HCT116 (cell line): ENCODE data around the gene GPR146. TPM values are rescaled to one million over a fixed set of nuclear protein-coding genes. Genes with fewer than 3 reads are reported as not detected.

Source experiments
- ATAC-seq: fragments of 200-7000 bp; cut with Tn5 transposase; 2 replicates; pipeline ENCODE4 v1.9.1; 2020; ENCODE audit warnings: mild to moderate bottlenecking, moderate library complexity
- BruUV-seq: library from RNA; stranded (reverse); fragments of 400-500 nt; replicated peaks from 2 replicates; lab custom pipeline; 2021; lab: Mats Ljungman, UMichigan
- CTCF ChIA-PET: fragments of 300-600 bp; sonication (Branson Sonifier 250); formaldehyde crosslinking; loops from one replicate; lab custom pipeline; 2021; ENCODE audit warnings: antibody characterized with exemption; lab: Charles Lee
- POLR2A ChIA-PET: fragments of 300-600, 350-600 bp; sonication (Branson Sonifier 250); formaldehyde crosslinking; loops from one replicate; lab custom pipeline; 2021; ENCODE audit warnings: antibody characterized with exemption; lab: Charles Lee
- RAD21 ChIA-PET, 2 experiments: fragments of 300-600 bp; sonication (Branson Sonifier 250); formaldehyde crosslinking; loops; one replicate each; lab custom pipeline; 2023; ENCODE audit warnings: low total read pairs in 2 of 2; ENCODE audit not compliant: uncharacterized antibody in 2 of 2, unreplicated experiment in 2 of 2, low non-redundant PET in 1 of 2; lab: Charles Lee
- DNase-seq: peaks from one replicate; pipeline ENCODE4 v3.0.0-alpha.2; 2010; ENCODE audit warnings: low read depth, low spot score
- H2AFZ ChIP-seq: fragments of 200-600 bp; shearing (Covaris generic), sonication (generic); 2 replicates; pipeline ENCODE4 v1.6.1; 2017; ENCODE audit warnings: low read depth, mixed run types, mixed read lengths, antibody characterized with exemption, low read length; ENCODE audit not compliant: poor library complexity, severe bottlenecking
- H3K27ac ChIP-seq: 2 replicates; pipeline ENCODE4 v1.5.1; 2012; ENCODE audit warnings: low read depth, low read length
- H3K27me3 ChIP-seq: fragments of 200-600 bp; sonication (generic); 2 replicates; pipeline ENCODE4 v1.6.1; 2016; ENCODE audit warnings: mixed run types, low read length, mixed read lengths; ENCODE audit not compliant: insufficient read depth
- H3K36me3 ChIP-seq, 2 experiments: fragments of 200-500 bp in 1 of 2; fragments of 200-600 bp in 1 of 2; sonication (Bioruptor generic) in 1 of 2; sonication (generic) in 1 of 2; 2 replicates each; pipeline versions ENCODE4 v1.5.1 to v1.6.1; 2014 to 2016; ENCODE audit warnings: low read length in 2 of 2, inconsistent platforms in 1 of 2, mixed read lengths in 1 of 2, mixed run types in 1 of 2; ENCODE audit not compliant: insufficient read depth in 2 of 2, control insufficient read depth in 1 of 2
- H3K4me1 ChIP-seq, 2 experiments: fragments of 200-600 bp in 1 of 2; sonication (generic) in 1 of 2; 2 replicates each; pipeline versions ENCODE4 v1.5.1 to v1.6.1; 2012 to 2017; ENCODE audit warnings: low read length in 2 of 2, inconsistent platforms in 1 of 2, mild to moderate bottlenecking in 1 of 2, mixed read lengths in 1 of 2, mixed run types in 1 of 2, moderate library complexity in 1 of 2; ENCODE audit not compliant: insufficient read depth in 2 of 2, control insufficient read depth in 1 of 2
- H3K4me2 ChIP-seq: fragments of 200-600 bp; sonication (generic); 2 replicates; pipeline ENCODE4 v1.6.1; 2017; ENCODE audit warnings: mixed run types, low read length, mixed read lengths
- H3K4me3 ChIP-seq, 2 experiments: fragments of 200-600 bp in 1 of 2; sonication (generic) in 1 of 2; replicated peaks in 1 of 2; 2 replicates each; pipeline ENCODE4 v1.5.1; 2011 to 2016; ENCODE audit warnings: low read length in 2 of 2, control low read depth in 1 of 2, low read depth in 1 of 2, mild to moderate bottlenecking in 1 of 2, mixed read lengths in 1 of 2, mixed run types in 1 of 2
- H3K79me2 ChIP-seq: fragments of 200-600 bp; sonication (generic); 2 replicates; pipeline ENCODE4 v1.6.1; 2017; ENCODE audit warnings: mild to moderate bottlenecking, mixed run types, low read length, moderate library complexity, mixed read lengths; ENCODE audit not compliant: insufficient read depth
- H3K9ac ChIP-seq: fragments of 200-600 bp; sonication (generic); 2 replicates; pipeline ENCODE4 v1.6.1; 2016; ENCODE audit warnings: low read length, mixed read lengths
- H3K9me2 ChIP-seq: fragments of 200-600 bp; sonication (generic), shearing (Covaris generic); 2 replicates; pipeline ENCODE4 v1.6.1; 2017; ENCODE audit warnings: mixed run types, mild to moderate bottlenecking, moderate library complexity; ENCODE audit not compliant: insufficient read depth
- H3K9me3 ChIP-seq, 2 experiments: fragments of 200-500 bp in 1 of 2; fragments of 200-600 bp in 1 of 2; sonication (Bioruptor generic) in 1 of 2; sonication (generic) in 1 of 2; 2 replicates each; pipeline ENCODE4 v1.6.1; 2014 to 2017; ENCODE audit warnings: low read length in 2 of 2, mixed read lengths in 2 of 2, inconsistent platforms in 1 of 2, low read depth in 1 of 2, mild to moderate bottlenecking in 1 of 2, mixed run types in 1 of 2, moderate library complexity in 1 of 2; ENCODE audit not compliant: control insufficient read depth in 1 of 2, insufficient read depth in 1 of 2
- H4K20me1 ChIP-seq: fragments of 200-600 bp; sonication (generic), shearing (Covaris generic); 2 replicates; pipeline ENCODE4 v1.6.1; 2017; ENCODE audit warnings: mixed run types, mild to moderate bottlenecking, moderate library complexity; ENCODE audit not compliant: insufficient read depth
- ATF3 ChIP-seq: IDR thresholded peaks from 2 replicates; pipeline ENCODE4 v1.6.1; 2012
- CBX3 ChIP-seq: IDR thresholded peaks from 2 replicates; pipeline ENCODE4 v1.6.1; 2012; ENCODE audit warnings: low read depth
- CTCF ChIP-seq, 3 experiments: fragments of 200-600 bp in 1 of 3; sonication (generic) in 1 of 3; IDR thresholded peaks in 2 of 3; conservative IDR thresholded peaks in 1 of 3; 2 replicates each; pipeline ENCODE4 v1.5.1; 2012 to 2017; ENCODE audit warnings: low read depth in 2 of 3, low read length in 2 of 3, antibody characterized with exemption in 1 of 3, borderline replicate concordance in 1 of 3, control low read depth in 1 of 3, mild to moderate bottlenecking in 1 of 3, mixed read lengths in 1 of 3, mixed run types in 1 of 3, moderate library complexity in 1 of 3; ENCODE audit not compliant: insufficient read depth in 1 of 3
- EGR1 ChIP-seq: IDR thresholded peaks from 2 replicates; pipeline ENCODE4 v1.6.1; 2012; ENCODE audit warnings: low read depth
- ELF1 ChIP-seq: IDR thresholded peaks from 2 replicates; pipeline ENCODE4 v1.6.1; 2012; ENCODE audit warnings: low read depth, borderline replicate concordance
- EZH2phosphoT487 ChIP-seq: fragments of 200-600 bp; IDR thresholded peaks from 2 replicates; pipeline ENCODE4 v1.6.1; 2018; ENCODE audit warnings: antibody characterized with exemption, borderline replicate concordance
- FOSL1 ChIP-seq: IDR thresholded peaks from 2 replicates; pipeline ENCODE4 v1.6.1; 2012; ENCODE audit warnings: low read depth
- POLR2A ChIP-seq: IDR thresholded peaks from 2 replicates; pipeline ENCODE4 v1.7.0; 2011; ENCODE audit warnings: borderline replicate concordance; ENCODE audit not compliant: insufficient read depth, insufficient read length; ENCODE audit errors: extremely low read depth
- REST ChIP-seq: IDR thresholded peaks from 2 replicates; pipeline ENCODE4 v1.6.1; 2012; ENCODE audit warnings: low read depth
- SIN3A ChIP-seq: IDR thresholded peaks from 2 replicates; pipeline ENCODE4 v1.6.1; 2012; ENCODE audit warnings: low read depth
- intact Hi-C: fragments of 100-400 bp; cut with micrococcal nuclease; formaldehyde crosslinking; loops from 2 replicates; pipeline ENCODE4 v1.10.0; 2022
- total RNA-seq: library from RNA; stranded (reverse); gene quantifications from one replicate; pipeline ENCODE4 v1.2.1, GENCODE V29; 2021; ENCODE audit not compliant: unreplicated experiment

The GPR146 gene
- total RNA-seq, 1 experiment from 2014 or later: 2.4 TPM

GRCh38 chr7:1030444-1031070 is 13.8 kb upstream of the GPR146 start:
- no peak for DNase-seq
- no peak for ATAC-seq
- ChIA-PET POLR2A (no interaction called here), CTCF (no interaction called here), RAD21 (no interaction called here)
- H3K27ac ChIP-seq: no peak overlapping the region
- no peak overlapping the region for H3K9ac ChIP-seq
- TF ChIP-seq FOSL1 (no peak), POLR2A (no peak), ELF1 (no peak), EGR1 (no peak), CTCF (IDR thresholded peaks at IDR 0.05 in 2 of 3, conservative IDR thresholded peaks at IDR 0.05 in 1 of 3; ENCODE audit: borderline replicate concordance in 1 of 3, insufficient read depth in 1 of 3, low read depth in 2 of 3, low read length in 2 of 3) (no peak), REST (no peak), CBX3 (no peak), SIN3A (no peak), ATF3 (no peak), EZH2phosphoT487 (no peak)
- BruUV-seq: no TSS peak
- no peaks in the 10 kb centered on the region for H3K9me2 ChIP-seq
- H3K9me3 ChIP-seq: peaks cover 0 to under 1% of the 10 kb centered on the region in 2 experiments; a peak in 1 of 4 replicates
- no peak overlapping the region for H3K4me3 ChIP-seq
- H3K79me2 ChIP-seq: peaks cover 28% of the 10 kb centered on the region
- no peaks in the 10 kb centered on the region for H3K27me3 ChIP-seq
- no peak overlapping the region for H3K4me2 ChIP-seq
- H3K4me1 ChIP-seq: peaks cover 10 to 26% of the 10 kb centered on the region in 2 experiments
- intact Hi-C loops: no loop called here
- H4K20me1 ChIP-seq: no peaks in the 10 kb centered on the region
- H3K36me3 ChIP-seq: peaks cover 0 to 10% of the 10 kb centered on the region in 2 experiments; a peak in 2 of 4 replicates
- no peak overlapping the region for H2AFZ ChIP-seq
